UCSD-AML1 (cell line): Measurements from ENCODE around the gene PSMA8.
"Not testable (repeated sequence)": the region's sequence is repeated elsewhere in the genome, so short reads cannot be mapped to it uniquely, and the experiment has no call there.

Experiments
- DNase-seq: peaks from one replicate; lab custom pipeline; 2025; ENCODE audit not compliant: unreplicated experiment; lab: John Stamatoyannopoulos, UW

The PSMA8 gene

GRCh38 chr18:26228562-26229260, 95.0 kb downstream of the PSMA8 start:
- no peak for DNase-seq

- no peak for DNase-seq
Measured at GRCh38 chr18:26230497-26230896, 96.8 kb downstream of the PSMA8 start.

- no peak for DNase-seq
Measured at GRCh38 chr18:26233208-26233607, 99.5 kb downstream of the PSMA8 start.

- not testable (repeated sequence) for DNase-seq
Measured at GRCh38 chr18:26237363-26237762, 103.7 kb downstream of the PSMA8 start.

GRCh38 chr18:26238718-26239117, 105.0 kb downstream of the PSMA8 start:
- DNase-seq, result not testable (repeated sequence)

- not testable (repeated sequence) for DNase-seq
Measured at GRCh38 chr18:26242392-26242791, 108.7 kb downstream of the PSMA8 start.
